LNCaP clone FGC (cell line): ENCODE data around the gene GK2.
A peak's percentile ranks its signal among the peaks of the same experiment; 100 is the strongest.

Source experiments
- DNase-seq: peaks from one replicate; pipeline ENCODE4 v3.0.0-alpha.2; 2011; ENCODE audit warnings: low read depth
- H3K4me3 ChIP-seq: 2 replicates; pipeline ENCODE4 v1.5.1; 2011; ENCODE audit warnings: mild to moderate bottlenecking, low read depth, low read length, control low read depth
- CTCF ChIP-seq: IDR thresholded peaks from 2 replicates; pipeline ENCODE4 v1.5.1; 2012; ENCODE audit warnings: mild to moderate bottlenecking; ENCODE audit not compliant: control insufficient read depth, insufficient read depth; ENCODE audit errors: extremely low read depth

GK2 gene

GRCh38 chr4:79439489-79439888, 31.5 kb upstream of the GK2 start:
- H3K4me3 ChIP-seq, result no peak overlapping the region
- DNase-seq, result no peak
- TF ChIP-seq CTCF, result no peak

- DNase-seq, result no peak
- no peak for TF ChIP-seq CTCF
- no peak overlapping the region for H3K4me3 ChIP-seq
These were observed 23.8 kb upstream of the GK2 start for GRCh38 chr4:79431839-79432238.

- DNase-seq, result no peak
- no peak overlapping the region for H3K4me3 ChIP-seq
- TF ChIP-seq CTCF, result no peak
These were observed 21.3 kb upstream of the GK2 start for GRCh38 chr4:79429113-79429903.

- TF ChIP-seq CTCF, result no peak
- H3K4me3 ChIP-seq, result no peak overlapping the region
- peak; percentile 10 for DNase-seq
These were observed 19.0 kb upstream of the GK2 start for GRCh38 chr4:79426989-79427388.

- H3K4me3 ChIP-seq, result no peak overlapping the region
- no peak for DNase-seq
- no peak for TF ChIP-seq CTCF
These were observed 17.6 kb upstream of the GK2 start for GRCh38 chr4:79425586-79425985.

GRCh38 chr4:79421483-79421882, 13.5 kb upstream of the GK2 start:
- DNase-seq, result no peak
- no peak overlapping the region for H3K4me3 ChIP-seq
- TF ChIP-seq CTCF, result no peak

- no peak for DNase-seq
- H3K4me3 ChIP-seq, result no peak overlapping the region
- no peak for TF ChIP-seq CTCF
These were observed 5.9 kb upstream of the GK2 start for GRCh38 chr4:79413886-79414285.
